HT-29 (cell line): ENCODE results near the gene MTHFD1L. TPM values are rescaled to one million over a fixed set of nuclear protein-coding genes. Genes with fewer than 3 reads are reported as not detected.
"Not testable (repeated sequence)": the region's sequence is repeated elsewhere in the genome, so short reads cannot be mapped to it uniquely, and the experiment has no call there.

Experiments used
- DNase-seq: peaks from one replicate; pipeline ENCODE4 v3.0.0-alpha.2; 2015; ENCODE audit warnings: low spot score
- total RNA-seq: library from RNA; depleted of rRNA; stranded (reverse); fragments of >200 nt; shearing (Covaris generic); gene quantifications from 2 replicates; pipeline ENCODE4 v1.2.3, GENCODE V29; 2014

MTHFD1L gene
- total RNA-seq, 1 experiment from 2014 or later, result 14.7 TPM

- peak; percentile 30 for DNase-seq
Measured at GRCh38 chr6:151040888-151041521, 175.5 kb downstream of the MTHFD1L start.

GRCh38 chr6:151041686-151042085, 176.2 kb downstream of the MTHFD1L start:
- DNase-seq, result no peak

GRCh38 chr6:151042911-151043330, 177.4 kb downstream of the MTHFD1L start:
- not testable (repeated sequence) for DNase-seq

- DNase-seq, result no peak
Measured at GRCh38 chr6:151043944-151044343, 178.4 kb downstream of the MTHFD1L start.

GRCh38 chr6:151044465-151045441, 179.3 kb downstream of the MTHFD1L start:
- peak; percentile 93 for DNase-seq

- DNase-seq, result not testable (repeated sequence)
Measured at GRCh38 chr6:151045511-151046222, 180.2 kb downstream of the MTHFD1L start.

- no peak for DNase-seq
Measured at GRCh38 chr6:151051164-151051563, 185.7 kb downstream of the MTHFD1L start.

- DNase-seq, result no peak
Measured at GRCh38 chr6:151052021-151052646, 186.6 kb downstream of the MTHFD1L start.

- DNase-seq, result no peak
Measured at GRCh38 chr6:151054306-151054705, 188.8 kb downstream of the MTHFD1L start.

- DNase-seq, result no peak
Measured at GRCh38 chr6:151056230-151056907, 190.9 kb downstream of the MTHFD1L start.

GRCh38 chr6:151057061-151057460, 191.6 kb downstream of the MTHFD1L start:
- no peak for DNase-seq

- DNase-seq, result no peak
Measured at GRCh38 chr6:151058021-151058733, 192.7 kb downstream of the MTHFD1L start.

- no peak for DNase-seq
Measured at GRCh38 chr6:151059612-151060095, 194.2 kb downstream of the MTHFD1L start.

- peak; percentile 71 for DNase-seq
Measured at GRCh38 chr6:151060096-151060765, 194.7 kb downstream of the MTHFD1L start.

GRCh38 chr6:151060766-151061531, 195.4 kb downstream of the MTHFD1L start:
- no peak for DNase-seq

- DNase-seq, result peak; percentile 44
Measured at GRCh38 chr6:151063352-151063751, 197.8 kb downstream of the MTHFD1L start.

GRCh38 chr6:151063842-151064647, 198.5 kb downstream of the MTHFD1L start:
- DNase-seq, result no peak
